NCI-H2171 treated with DMSO at 0.1 percent for 48 hours (cell line): ENCODE measurements around the gene BBS7.

Source experiments
- DNase-seq: peaks from one replicate; lab custom pipeline; 2025; lab: John Stamatoyannopoulos, UW

BBS7 gene

DNA sequence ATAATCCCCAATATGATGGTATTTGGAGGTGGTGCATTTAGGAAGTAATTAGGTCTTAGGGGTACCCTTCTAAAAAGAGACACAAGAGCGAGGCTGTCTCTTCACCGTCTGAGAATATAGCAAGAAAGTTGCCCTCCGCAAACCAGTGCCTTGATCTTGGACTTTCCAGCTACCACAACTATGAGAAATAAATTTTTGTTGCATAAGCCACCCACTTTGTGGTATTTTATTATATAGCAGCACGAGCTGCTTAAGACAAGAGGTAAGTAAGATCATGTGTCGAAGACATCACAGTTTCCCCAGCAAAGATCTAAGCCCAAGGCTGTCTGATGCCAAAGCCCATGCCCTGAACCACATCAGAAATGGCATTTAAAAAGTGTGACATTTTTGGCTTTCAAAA lies 78.8 kb downstream of the BBS7 start:
- DNase-seq: no peak

- no peak for DNase-seq
These were observed 79.3 kb downstream of the BBS7 start for GRCh38 chr4:121790976-121791375.

DNA sequence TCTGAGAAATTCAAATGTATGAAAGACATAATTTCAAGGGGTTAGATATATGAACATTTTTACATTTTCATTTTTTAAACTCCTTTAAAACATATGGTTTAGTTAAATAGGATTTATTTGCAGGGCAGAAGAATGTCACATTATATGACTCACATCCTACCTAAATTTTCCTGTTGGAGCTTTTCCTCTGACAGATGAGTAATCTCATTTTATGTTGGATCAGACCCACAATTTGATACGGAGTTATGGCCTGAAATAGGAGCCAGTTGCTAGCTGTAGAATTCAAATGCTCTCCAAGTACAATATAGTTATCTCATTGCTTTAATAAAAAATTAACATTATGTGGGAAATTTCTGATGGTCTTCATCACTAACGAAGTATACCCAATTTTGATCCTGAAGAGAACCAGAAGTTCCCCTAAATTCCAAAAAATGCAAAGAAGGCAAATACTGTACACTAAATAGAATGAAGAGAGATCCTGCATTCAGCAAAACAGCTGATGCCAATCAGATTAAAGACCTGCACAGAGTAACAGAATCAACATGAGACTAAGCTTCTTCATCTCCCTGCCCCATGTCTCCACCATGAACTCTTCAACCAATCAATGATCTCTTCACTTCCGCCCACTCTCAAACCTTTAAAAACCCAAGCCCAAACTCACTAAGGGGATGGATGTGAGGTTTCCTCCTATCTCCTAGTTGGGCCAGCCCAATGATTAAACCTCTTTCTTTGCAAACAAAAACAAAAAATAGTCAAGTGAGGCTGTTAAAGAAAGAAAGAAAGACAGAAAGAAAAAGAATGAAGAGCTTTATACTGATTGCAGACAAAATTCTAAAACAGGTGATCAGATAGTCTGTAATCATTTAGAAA lies 80.1 kb downstream of the BBS7 start:
- no peak for DNase-seq

DNA sequence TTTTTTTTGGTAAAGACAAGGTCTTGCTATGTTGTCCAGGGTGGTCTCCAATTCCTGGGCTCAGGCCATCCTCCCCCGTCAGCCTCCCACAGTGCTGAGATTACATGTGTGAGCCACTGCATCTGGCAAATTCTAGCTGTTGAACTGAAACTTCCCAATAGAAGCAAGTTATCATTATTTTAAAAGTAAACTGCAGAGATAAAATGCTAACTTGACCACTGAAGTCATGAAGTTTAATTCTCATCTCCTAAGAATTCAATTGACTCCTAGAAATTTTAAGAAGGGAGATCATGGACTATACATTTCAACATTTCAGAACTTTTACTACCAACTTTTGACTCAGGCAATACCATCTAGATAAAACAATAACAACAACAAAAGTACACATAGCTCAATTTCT lies 80.8 kb downstream of the BBS7 start:
- no peak for DNase-seq

DNA sequence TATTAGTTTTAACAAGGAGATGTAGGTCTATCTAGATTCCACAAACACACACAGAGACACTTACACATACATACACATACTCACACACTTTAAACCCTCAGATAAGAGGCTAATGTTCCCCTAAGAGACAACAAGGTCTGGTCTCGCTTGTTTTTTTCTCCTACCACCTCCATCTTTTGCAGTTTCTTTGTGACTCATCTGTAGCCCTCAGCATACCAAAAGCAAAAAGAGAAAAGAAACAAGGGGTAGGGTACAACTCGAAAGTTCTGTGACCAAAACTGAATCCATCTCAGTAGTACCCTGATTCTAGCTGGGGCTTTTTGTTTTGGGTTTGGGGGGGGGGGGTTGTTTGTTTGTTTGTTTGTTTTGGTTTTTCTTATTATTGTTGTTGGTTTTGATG lies 81.4 kb downstream of the BBS7 start:
- no peak for DNase-seq

DNA sequence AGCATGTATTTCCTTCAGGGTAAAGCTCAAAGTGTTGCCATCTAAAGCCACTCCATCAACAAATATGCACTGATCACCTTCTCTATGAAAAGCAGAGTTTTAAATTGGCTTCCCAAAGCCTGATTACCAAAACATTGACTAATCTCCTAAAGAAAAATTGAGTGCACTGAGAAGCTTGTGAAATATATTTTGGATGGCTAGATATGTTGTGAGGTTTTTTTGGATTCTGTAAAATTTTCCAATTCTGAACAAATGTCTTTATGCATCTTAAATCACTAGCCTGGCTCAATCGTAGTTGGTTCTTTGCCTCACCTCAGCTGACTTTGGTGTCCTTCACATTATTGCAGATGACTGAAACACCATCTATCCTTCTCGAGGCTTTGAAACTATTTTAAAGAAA lies 84.1 kb downstream of the BBS7 start:
- no peak for DNase-seq

DNA sequence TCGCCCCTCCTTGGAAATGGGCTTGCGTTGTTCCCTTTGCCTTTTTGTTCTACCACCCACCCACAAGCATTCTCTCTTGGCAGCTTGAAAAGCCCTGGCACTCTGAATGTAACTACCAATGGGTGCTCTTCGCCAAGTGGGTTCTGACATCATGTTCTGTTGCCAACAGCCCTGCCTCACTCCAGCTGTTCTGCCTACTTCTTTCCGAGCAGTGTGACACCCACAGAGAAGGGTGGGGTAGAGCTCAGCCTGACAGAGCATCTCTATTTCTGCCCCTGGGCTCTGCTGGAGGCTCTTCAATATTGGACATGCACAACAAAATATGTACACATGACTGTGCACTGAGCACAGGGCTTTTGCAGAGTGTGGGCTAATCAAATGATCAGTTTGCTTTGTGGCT lies 84.8 kb downstream of the BBS7 start:
- no peak for DNase-seq

DNA sequence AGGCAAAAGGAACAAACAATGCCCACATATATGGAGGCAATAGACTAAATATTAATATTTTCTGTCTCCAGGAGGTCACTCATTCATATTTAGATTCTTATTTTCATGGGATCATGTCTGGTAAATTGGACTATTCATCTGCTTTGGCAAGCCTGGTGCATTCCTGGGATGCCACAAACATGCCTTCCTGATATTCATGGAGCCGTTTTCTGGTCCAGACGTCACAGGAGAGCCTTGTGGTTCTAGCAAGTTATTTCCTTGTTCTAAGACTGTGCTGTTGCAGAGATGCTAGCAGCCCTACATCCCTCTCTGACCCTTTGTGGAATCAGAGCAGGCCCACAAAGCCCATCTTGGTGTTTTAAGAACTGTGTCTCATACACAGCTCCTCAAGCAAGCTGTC lies 85.3 kb downstream of the BBS7 start:
- DNase-seq: no peak

DNA sequence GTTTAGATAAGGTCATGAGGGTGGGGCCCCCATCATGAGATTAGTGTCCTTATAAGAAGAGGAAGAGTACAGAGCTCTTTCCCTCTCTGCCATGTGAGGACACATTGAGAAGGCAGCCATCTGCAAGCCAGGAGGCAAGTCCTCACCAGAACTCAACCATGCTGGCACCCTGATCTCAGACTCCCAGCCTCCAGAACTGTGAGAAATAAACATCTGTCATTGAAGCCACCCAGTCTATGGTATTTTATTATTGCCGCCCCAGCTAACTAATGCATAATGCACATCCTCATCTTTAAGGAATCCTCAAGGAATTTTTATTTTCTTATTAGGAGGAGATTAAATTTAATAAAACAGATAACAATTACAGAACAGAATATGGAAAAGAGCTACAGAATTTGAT lies 85.9 kb downstream of the BBS7 start:
- DNase-seq: no peak

- DNase-seq: no peak
These were observed 87.1 kb downstream of the BBS7 start for GRCh38 chr4:121783210-121783609.

- DNase-seq: no peak
These were observed 91.2 kb downstream of the BBS7 start for GRCh38 chr4:121778991-121779628.

DNA sequence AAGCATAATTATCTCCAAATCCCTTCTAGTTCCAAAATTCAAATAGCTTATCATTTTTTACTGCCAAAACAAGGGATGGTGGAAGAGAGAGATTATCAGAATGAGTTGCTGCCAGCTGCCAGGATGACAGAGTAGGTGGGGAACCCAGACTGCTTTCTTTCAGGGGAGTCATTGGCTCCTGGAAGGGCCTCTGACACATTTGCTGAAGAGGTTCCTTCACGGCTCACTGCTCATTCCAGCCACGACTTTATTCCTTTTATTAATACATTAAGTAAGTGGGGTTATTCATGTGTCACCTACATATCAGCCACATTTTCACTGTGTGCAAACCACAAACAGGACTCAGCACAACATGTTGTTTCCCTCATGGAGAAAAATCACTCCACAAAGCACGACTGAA lies 92.6 kb downstream of the BBS7 start:
- no peak for DNase-seq

DNA sequence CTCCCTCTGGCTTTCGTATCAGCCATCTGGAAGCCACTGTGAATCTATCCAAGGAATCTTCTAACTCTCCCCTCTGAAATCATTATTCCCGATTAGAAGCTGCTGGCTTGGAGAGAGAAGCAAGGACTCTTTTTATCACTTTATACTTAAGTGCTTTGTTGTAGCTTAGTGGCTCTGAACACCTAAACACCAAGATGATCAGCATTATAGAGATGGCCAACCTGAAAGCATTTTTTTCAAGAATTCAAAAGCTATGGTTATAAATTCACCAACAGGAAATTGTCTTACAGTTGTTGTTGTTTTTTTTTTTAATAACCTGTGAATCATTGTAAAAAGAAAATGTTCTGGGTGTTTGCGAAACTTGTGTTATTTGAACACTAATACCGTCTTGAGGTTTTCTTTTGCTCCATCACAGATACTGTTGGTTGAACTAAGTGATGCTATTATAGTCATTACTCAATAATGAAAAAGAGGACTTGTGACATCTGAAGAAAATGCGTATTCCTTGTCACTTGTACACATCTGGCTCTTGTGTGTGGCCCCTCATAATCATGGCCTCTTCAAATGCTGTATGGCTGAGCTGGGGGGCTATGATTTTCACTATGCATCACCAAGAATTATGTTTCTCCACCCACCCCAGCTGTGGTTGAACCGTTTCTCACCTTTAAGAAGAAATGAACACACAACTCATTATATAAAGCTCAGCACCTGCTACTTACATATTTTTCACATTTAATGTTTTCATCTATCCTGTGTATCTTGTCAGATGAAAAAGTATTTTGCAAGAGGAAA lies 93.5 kb downstream of the BBS7 start:
- no peak for DNase-seq
